Panc1 (cell line): ENCODE data around the gene KRTAP5-2. TPM values are rescaled to one million over a fixed set of nuclear protein-coding genes. Genes with fewer than 3 reads are reported as not detected.

ENCODE experiments used
- ATAC-seq: fragments of 200-7000 bp; cut with Tn5 transposase; 2 replicates; pipeline ENCODE4 v1.9.1; 2020; ENCODE audit warnings: mild to moderate bottlenecking, moderate library complexity
- BruUV-seq: library from RNA; stranded (reverse); fragments of 400-500 nt; replicated peaks from 2 replicates; lab custom pipeline; 2021; lab: Mats Ljungman, UMichigan
- CTCF ChIA-PET: fragments of 300-600 bp; sonication (Branson Sonifier 250); formaldehyde crosslinking; loops from one replicate; lab custom pipeline; 2022; ENCODE audit warnings: antibody characterized with exemption; lab: Charles Lee
- POLR2A ChIA-PET: fragments of 300-600 bp; sonication (Branson Sonifier 250); formaldehyde crosslinking; loops from one replicate; lab custom pipeline; 2022; ENCODE audit warnings: antibody characterized with exemption; lab: Charles Lee
- DNase-seq: peaks from one replicate; pipeline ENCODE4 v3.0.0-alpha.2; 2010; ENCODE audit warnings: low read depth, low spot score
- H3K27ac ChIP-seq: 2 replicates; pipeline ENCODE4 v1.5.1; 2011; ENCODE audit warnings: mild to moderate bottlenecking, low read length, inconsistent platforms
- H3K27me3 ChIP-seq: fragments of 200-500 bp; sonication (Bioruptor generic); 2 replicates; pipeline ENCODE4 v1.6.0; 2014; ENCODE audit warnings: low read length, inconsistent platforms; ENCODE audit not compliant: control insufficient read depth, insufficient read depth
- H3K36me3 ChIP-seq: fragments of 200-500 bp; sonication (Bioruptor generic); 2 replicates; pipeline ENCODE4 v1.5.1; 2014; ENCODE audit warnings: inconsistent platforms, mild to moderate bottlenecking, low read length, moderate library complexity; ENCODE audit not compliant: control insufficient read depth, insufficient read depth
- H3K4me1 ChIP-seq: 2 replicates; pipeline ENCODE4 v1.5.1; 2011; ENCODE audit warnings: inconsistent platforms, mild to moderate bottlenecking, low read length, moderate library complexity; ENCODE audit not compliant: control insufficient read depth, insufficient read depth
- H3K4me3 ChIP-seq, 2 experiments: 2 replicates each; pipeline ENCODE4 v1.5.1; 2011 to 2012; ENCODE audit warnings: low read depth in 2 of 2, low read length in 2 of 2, mild to moderate bottlenecking in 2 of 2, inconsistent platforms in 1 of 2, moderate library complexity in 1 of 2
- H3K9me3 ChIP-seq: fragments of 200-500 bp; sonication (Bioruptor generic); 2 replicates; pipeline ENCODE4 v1.5.1; 2014; ENCODE audit warnings: low read depth, mild to moderate bottlenecking, inconsistent platforms, low read length, moderate library complexity; ENCODE audit not compliant: control insufficient read depth, insufficient read depth
- POLR2AphosphoS5 ChIP-seq: IDR thresholded peaks from 2 replicates; pipeline ENCODE4 v1.6.1; 2012; ENCODE audit warnings: mild to moderate bottlenecking, low read depth, low read length, moderate library complexity
- REST ChIP-seq, 2 experiments: IDR thresholded peaks; 2 replicates each; pipeline ENCODE4 v1.6.1; 2011 to 2012; ENCODE audit warnings: low read depth in 2 of 2, control low read depth in 1 of 2, low read length in 1 of 2, mild to moderate bottlenecking in 1 of 2, moderate library complexity in 1 of 2; ENCODE audit not compliant: insufficient read depth in 1 of 2
- SIN3A ChIP-seq: IDR thresholded peaks from 2 replicates; pipeline ENCODE4 v1.6.1; 2012; ENCODE audit warnings: low read depth, mild to moderate bottlenecking, low read length, moderate library complexity, borderline replicate concordance; ENCODE audit not compliant: insufficient read depth
- TCF7L2 ChIP-seq: IDR thresholded peaks from 2 replicates; pipeline ENCODE4 v1.6.1; 2011; ENCODE audit warnings: mild to moderate bottlenecking, low read depth, low read length, inconsistent platforms
- in situ Hi-C: cut with HindIII; loops from 2 replicates; pipeline ENCODE4 v1.10.0; 2016; ENCODE audit warnings: low sequenced_read_pairs, low pct_unique_long_range_greater_than_20kb
- intact Hi-C: fragments of 100-400 bp; cut with micrococcal nuclease; formaldehyde crosslinking; loops from one replicate; pipeline ENCODE4 v1.10.0; 2022; ENCODE audit not compliant: unreplicated experiment
- total RNA-seq: library from RNA; stranded (reverse); gene quantifications from one replicate; pipeline ENCODE4 v1.2.1, GENCODE V29; 2021; ENCODE audit not compliant: unreplicated experiment
- TF ChIP-seq, protein P1 (sequence below): fragments of 450-650 bp; IDR thresholded peaks from 2 replicates; pipeline ENCODE4 v1.5.1; 2017; ENCODE audit warnings: mild to moderate bottlenecking

Gene KRTAP5-2
- total RNA-seq, 1 experiment from 2014 or later = not detected

DNA sequence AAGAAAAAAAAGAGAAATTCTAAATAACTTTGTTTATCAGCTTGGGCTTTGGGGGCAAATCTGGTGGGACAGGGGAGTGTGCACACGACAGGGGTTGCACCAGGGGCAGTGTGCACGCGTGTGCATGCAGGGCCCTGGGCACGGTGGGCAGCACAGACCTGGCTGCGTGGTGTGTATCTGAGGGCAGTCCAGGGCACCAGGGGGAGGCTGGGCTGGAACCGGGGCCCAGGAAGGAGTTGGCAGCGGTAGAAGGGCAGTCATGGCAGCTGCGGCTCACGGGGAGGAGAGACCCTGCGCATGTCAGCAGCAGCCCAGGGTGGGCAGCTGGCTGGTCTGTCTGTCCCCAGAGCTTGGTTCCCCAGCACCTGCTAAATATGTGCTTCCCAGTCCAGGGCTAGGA is 35.8 kb upstream of the KRTAP5-2 start:
- ChIA-PET CTCF (interaction anchor here (1.5 kb wide), 1 partner anchor 87 kb away, joined by 4 read pairs; no protein-coding TSS in a partner anchor), POLR2A (no interaction called here)
- Histone ChIP-seq H3K4me3 (no peak overlapping the region), H3K36me3 (no peaks in the 10 kb centered on the region), H3K27ac (no peak overlapping the region), H3K4me1 (peaks cover 5% of the 10 kb centered on the region; the same call in 1 of the 2 replicates), H3K9me3 (no peaks in the 10 kb centered on the region), H3K27me3 (peaks cover 3% of the 10 kb centered on the region)
- intact Hi-C loops (no loop called here), in situ Hi-C loops (loop anchor here (5.0 kb wide), 1 partner anchor 97 kb away; no protein-coding TSS in a partner anchor)
- TF ChIP-seq TCF7L2 (no peak), REST (IDR thresholded peaks at IDR 0.05; ENCODE audit: insufficient read depth in 1 of 2, low read depth in 2 of 2, low read length in 1 of 2) (no peak), SIN3A (no peak), POLR2AphosphoS5 (no peak)
- TF ChIP-seq, protein P1, sequence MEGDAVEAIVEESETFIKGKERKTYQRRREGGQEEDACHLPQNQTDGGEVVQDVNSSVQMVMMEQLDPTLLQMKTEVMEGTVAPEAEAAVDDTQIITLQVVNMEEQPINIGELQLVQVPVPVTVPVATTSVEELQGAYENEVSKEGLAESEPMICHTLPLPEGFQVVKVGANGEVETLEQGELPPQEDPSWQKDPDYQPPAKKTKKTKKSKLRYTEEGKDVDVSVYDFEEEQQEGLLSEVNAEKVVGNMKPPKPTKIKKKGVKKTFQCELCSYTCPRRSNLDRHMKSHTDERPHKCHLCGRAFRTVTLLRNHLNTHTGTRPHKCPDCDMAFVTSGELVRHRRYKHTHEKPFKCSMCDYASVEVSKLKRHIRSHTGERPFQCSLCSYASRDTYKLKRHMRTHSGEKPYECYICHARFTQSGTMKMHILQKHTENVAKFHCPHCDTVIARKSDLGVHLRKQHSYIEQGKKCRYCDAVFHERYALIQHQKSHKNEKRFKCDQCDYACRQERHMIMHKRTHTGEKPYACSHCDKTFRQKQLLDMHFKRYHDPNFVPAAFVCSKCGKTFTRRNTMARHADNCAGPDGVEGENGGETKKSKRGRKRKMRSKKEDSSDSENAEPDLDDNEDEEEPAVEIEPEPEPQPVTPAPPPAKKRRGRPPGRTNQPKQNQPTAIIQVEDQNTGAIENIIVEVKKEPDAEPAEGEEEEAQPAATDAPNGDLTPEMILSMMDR = no peak
- no peak for ATAC-seq
- no peak for DNase-seq
- BruUV-seq = no TSS peak

GRCh38 chr11:1632053-1632714 is 34.1 kb upstream of the KRTAP5-2 start:
- BruUV-seq = no TSS peak
- peaks cover 9% of the 10 kb centered on the region for H3K27me3 ChIP-seq
- H3K4me3 ChIP-seq = no peak overlapping the region
- intact Hi-C loops (no loop called here), in situ Hi-C loops (loop anchor here (5.0 kb wide), 1 partner anchor 95 kb away; no protein-coding TSS in a partner anchor)
- H3K4me1 ChIP-seq = peaks cover 10% of the 10 kb centered on the region; the same call in 1 of the 2 replicates
- TF ChIP-seq SIN3A (no peak), POLR2AphosphoS5 (no peak), REST (IDR thresholded peaks at IDR 0.05; ENCODE audit: insufficient read depth in 1 of 2, low read depth in 2 of 2, low read length in 1 of 2) (no peak), TCF7L2 (no peak)
- TF ChIP-seq, protein P1 = no peak
- CTCF ChIA-PET = interaction anchor here (0.5 to 1.5 kb wide), 4 partner anchors 9 to 431 kb away, joined by 3 to 4 read pairs (median 3); no protein-coding TSS in a partner anchor
- no peaks in the 10 kb centered on the region for H3K9me3 ChIP-seq
- DNase-seq = no peak
- no peak for ATAC-seq
- POLR2A ChIA-PET = no interaction called here
- H3K36me3 ChIP-seq = no peaks in the 10 kb centered on the region
- no peak overlapping the region for H3K27ac ChIP-seq
